Subcutaneous abdominal adipose tissue (tissue), 5 donors: ENCODE data around the gene CACNA1S.

Source experiments
- H3K27ac ChIP-seq: one replicate; pipeline ENCODE4 v1.7.0; 2013; ENCODE audit warnings: low read depth, mild to moderate bottlenecking, inconsistent platforms, low read length, moderate library complexity
- H3K27me3 ChIP-seq, 5 donors: one replicate each; pipeline ENCODE4 v1.7.0; 2013; ENCODE audit warnings: low read length in 5 of 5, inconsistent platforms in 1 of 5; ENCODE audit not compliant: control insufficient read depth in 5 of 5, insufficient read depth in 4 of 5
- H3K36me3 ChIP-seq, 5 donors: one replicate each; pipeline ENCODE4 v1.7.0; 2013; ENCODE audit warnings: low read length in 5 of 5; ENCODE audit not compliant: control insufficient read depth in 5 of 5, insufficient read depth in 5 of 5
- H3K4me1 ChIP-seq, 5 donors: one replicate each; pipeline ENCODE4 v1.7.0; 2013; ENCODE audit warnings: low read length in 5 of 5, mild to moderate bottlenecking in 3 of 5, moderate library complexity in 1 of 5; ENCODE audit not compliant: control insufficient read depth in 5 of 5, insufficient read depth in 5 of 5
- H3K4me3 ChIP-seq, 5 donors: one replicate each; pipeline ENCODE4 v1.7.0; 2013; ENCODE audit warnings: low read length in 5 of 5, low read depth in 1 of 5
- H3K9ac ChIP-seq, 5 donors: one replicate each; pipeline ENCODE4 v1.7.0; 2013; ENCODE audit warnings: low read length in 5 of 5, mild to moderate bottlenecking in 4 of 5, moderate library complexity in 3 of 5
- H3K9me3 ChIP-seq, 5 donors: one replicate each; pipeline ENCODE4 v1.7.0; 2013; ENCODE audit warnings: low read length in 5 of 5; ENCODE audit not compliant: control insufficient read depth in 5 of 5
- donor health status: healthy.
- donor health status: healthy.
- donor health status: healthy.
- donor health status: healthy.
- donor health status: healthy.

The CACNA1S gene

GRCh38 chr1:201020721-201021629 lies 91.3 kb downstream of the CACNA1S start:
- no peak overlapping the region for H3K4me3 ChIP-seq
- no peak overlapping the region for H3K27ac ChIP-seq
- no peaks in the 10 kb centered on the region for H3K36me3 ChIP-seq
- H3K27me3 ChIP-seq = peaks cover 4 to 30% (median 13%) of the 10 kb centered on the region in 5 donors
- peaks cover 0 to 66% (median 33%) of the 10 kb centered on the region in 5 donors for H3K4me1 ChIP-seq
- no peak overlapping the region for H3K9ac ChIP-seq
- H3K9me3 ChIP-seq = no peaks in the 10 kb centered on the region

- Histone ChIP-seq H3K4me1 (peaks cover 0 to 67% (median 34%) of the 10 kb centered on the region in 5 donors), H3K9ac (no peak overlapping the region), H3K27ac (no peak overlapping the region), H3K36me3 (no peaks in the 10 kb centered on the region), H3K27me3 (peaks cover 12 to 37% (median 13%) of the 10 kb centered on the region in 5 donors), H3K9me3 (no peaks in the 10 kb centered on the region), H3K4me3 (no peak overlapping the region)
Observed at GRCh38 chr1:201020040-201020591, 92.1 kb downstream of the CACNA1S start.

- H3K36me3 ChIP-seq = no peaks in the 10 kb centered on the region
- H3K4me3 ChIP-seq = no peak overlapping the region
- no peak overlapping the region for H3K27ac ChIP-seq
- H3K9me3 ChIP-seq = no peaks in the 10 kb centered on the region
- H3K4me1 ChIP-seq = peaks cover 0 to 73% (median 34%) of the 10 kb centered on the region in 5 donors
- H3K27me3 ChIP-seq = peaks cover 12 to 43% (median 18%) of the 10 kb centered on the region in 5 donors
- no peak overlapping the region for H3K9ac ChIP-seq
Observed at GRCh38 chr1:201019321-201019977, 92.8 kb downstream of the CACNA1S start.

GRCh38 chr1:201017828-201018163 lies 94.4 kb downstream of the CACNA1S start:
- H3K4me1 ChIP-seq = peaks cover 0 to 70% (median 33%) of the 10 kb centered on the region in 5 donors
- H3K27ac ChIP-seq = no peak overlapping the region
- H3K9ac ChIP-seq = no peak overlapping the region
- H3K9me3 ChIP-seq = no peaks in the 10 kb centered on the region
- H3K27me3 ChIP-seq = peaks cover 12 to 56% (median 23%) of the 10 kb centered on the region in 5 donors
- H3K36me3 ChIP-seq = no peaks in the 10 kb centered on the region
- H3K4me3 ChIP-seq = no peak overlapping the region

- peaks cover 9 to 53% (median 25%) of the 10 kb centered on the region in 5 donors for H3K27me3 ChIP-seq
- no peaks in the 10 kb centered on the region for H3K36me3 ChIP-seq
- H3K4me3 ChIP-seq = no peak overlapping the region
- H3K9ac ChIP-seq = no peak overlapping the region
- H3K4me1 ChIP-seq = peaks cover 0 to 64% (median 29%) of the 10 kb centered on the region in 5 donors
- H3K9me3 ChIP-seq = no peaks in the 10 kb centered on the region
- no peak overlapping the region for H3K27ac ChIP-seq
Observed at GRCh38 chr1:201016943-201017827, 95.0 kb downstream of the CACNA1S start.

- Histone ChIP-seq H3K9me3 (no peaks in the 10 kb centered on the region), H3K4me3 (no peak overlapping the region), H3K36me3 (no peaks in the 10 kb centered on the region), H3K27ac (no peak overlapping the region), H3K4me1 (peaks cover 0 to 58% (median 29%) of the 10 kb centered on the region in 5 donors), H3K27me3 (peaks cover 9 to 53% (median 28%) of the 10 kb centered on the region in 5 donors), H3K9ac (no peak overlapping the region)
Observed at GRCh38 chr1:201016211-201016651, 96.0 kb downstream of the CACNA1S start.

GRCh38 chr1:201015551-201016091 lies 96.6 kb downstream of the CACNA1S start:
- no peak overlapping the region for H3K9ac ChIP-seq
- H3K27ac ChIP-seq = no peak overlapping the region
- peaks cover 9 to 58% (median 32%) of the 10 kb centered on the region in 5 donors for H3K27me3 ChIP-seq
- no peak overlapping the region for H3K4me3 ChIP-seq
- H3K36me3 ChIP-seq = no peaks in the 10 kb centered on the region
- H3K9me3 ChIP-seq = no peaks in the 10 kb centered on the region
- H3K4me1 ChIP-seq = peaks cover 0 to 54% (median 29%) of the 10 kb centered on the region in 5 donors

- Histone ChIP-seq H3K27ac (no peak overlapping the region), H3K36me3 (no peaks in the 10 kb centered on the region), H3K9me3 (no peaks in the 10 kb centered on the region), H3K27me3 (peaks cover 9 to 66% (median 35%) of the 10 kb centered on the region in 5 donors), H3K4me1 (peaks cover 0 to 46% (median 23%) of the 10 kb centered on the region in 5 donors), H3K4me3 (no peak overlapping the region), H3K9ac (no peak overlapping the region)
Observed at GRCh38 chr1:201014816-201015200, 97.4 kb downstream of the CACNA1S start.
